ACC112 (cell line): Measurements from ENCODE around the gene TNFSF8.

Experiments
- H2AFZ ChIP-seq: fragments of 200-600 bp; sonication (generic); one replicate; pipeline ENCODE4 v1.6.0; 2017; ENCODE audit warnings: antibody characterized with exemption, low read length; ENCODE audit not compliant: unreplicated experiment
- H3K27ac ChIP-seq: fragments of 200-600 bp; sonication (generic); 2 replicates; pipeline ENCODE4 v1.5.1; 2014; ENCODE audit warnings: low read depth, mild to moderate bottlenecking, antibody characterized with exemption, low read length, moderate library complexity
- H3K27me3 ChIP-seq: fragments of 200-600 bp; sonication (generic); 2 replicates; pipeline ENCODE4 v1.6.1; 2014; ENCODE audit warnings: mild to moderate bottlenecking, antibody characterized with exemption, low read length, moderate library complexity, mixed read lengths; ENCODE audit not compliant: insufficient read depth
- H3K36me3 ChIP-seq: fragments of 200-600 bp; sonication (generic); 2 replicates; pipeline ENCODE4 v1.6.1; 2016; ENCODE audit warnings: mild to moderate bottlenecking, antibody characterized with exemption, low read length, moderate library complexity, mixed read lengths; ENCODE audit not compliant: insufficient read depth
- H3K4me1 ChIP-seq: fragments of 200-600 bp; sonication (generic); one replicate; pipeline ENCODE4 v1.6.1; 2016; ENCODE audit warnings: low read length, mixed read lengths; ENCODE audit not compliant: insufficient read depth, unreplicated experiment, control insufficient read depth
- H3K4me3 ChIP-seq: fragments of 200-600 bp; sonication (generic); 2 replicates; pipeline ENCODE4 v1.5.1; 2014; ENCODE audit warnings: mild to moderate bottlenecking, low read depth, low read length
- H3K79me2 ChIP-seq: fragments of 200-600 bp; sonication (generic); one replicate; pipeline ENCODE4 v1.6.0; 2016; ENCODE audit warnings: low read length; ENCODE audit not compliant: control insufficient read depth, unreplicated experiment, insufficient read depth

TNFSF8 gene

GRCh38 chr9:114930056-114930812, at the start of gene TNFSF8:
Gene TNFSF8 (minus strand): TSS chr9:114930591. CDS start chr9:114930303, 288 bp downstream.
- Histone ChIP-seq H3K4me1 (no peaks in the 10 kb centered on the region), H3K4me3 (no peak within 1 kb of the TSS), H3K36me3 (no peaks in the 10 kb centered on the region), H3K27ac (no peak within 1 kb of the TSS), H3K79me2 (no peaks in the 10 kb centered on the region), H2AFZ (no peak within 1 kb of the TSS), H3K27me3 (peaks cover 21% of the 10 kb centered on the region; the same call in 1 of the 2 replicates)

GRCh38 chr9:114973216-114973615, 42.8 kb upstream of the TNFSF8 start:
- Histone ChIP-seq H3K27ac (no peak overlapping the region), H2AFZ (no peak overlapping the region), H3K4me3 (no peak overlapping the region), H3K4me1 (peaks cover 10% of the 10 kb centered on the region), H3K36me3 (no peaks in the 10 kb centered on the region), H3K27me3 (peaks cover 5% of the 10 kb centered on the region), H3K79me2 (no peaks in the 10 kb centered on the region)

GRCh38 chr9:114972510-114973136, 42.2 kb upstream of the TNFSF8 start:
- H3K27ac ChIP-seq: no peak overlapping the region
- H3K4me1 ChIP-seq: peaks cover 11% of the 10 kb centered on the region

GRCh38 chr9:114969269-114969668, 38.9 kb upstream of the TNFSF8 start:
- H3K4me3 ChIP-seq: no peak overlapping the region
- no peaks in the 10 kb centered on the region for H3K36me3 ChIP-seq
- peaks cover 11% of the 10 kb centered on the region for H3K4me1 ChIP-seq
- no peaks in the 10 kb centered on the region for H3K79me2 ChIP-seq
- H3K27me3 ChIP-seq: no peaks in the 10 kb centered on the region
- no peak overlapping the region for H3K27ac ChIP-seq
- H2AFZ ChIP-seq: no peak overlapping the region

More at GRCh38 chr9:114972510-114973136, 42.2 kb upstream of the TNFSF8 start:
- no peak overlapping the region for H3K4me3 ChIP-seq
- peaks cover 4% of the 10 kb centered on the region for H3K27me3 ChIP-seq
- H3K36me3 ChIP-seq: no peaks in the 10 kb centered on the region
- no peaks in the 10 kb centered on the region for H3K79me2 ChIP-seq
- H2AFZ ChIP-seq: no peak overlapping the region

- no peaks in the 10 kb centered on the region for H3K36me3 ChIP-seq
- no peaks in the 10 kb centered on the region for H3K27me3 ChIP-seq
- H3K27ac ChIP-seq: no peak overlapping the region
- H2AFZ ChIP-seq: no peak overlapping the region
- no peaks in the 10 kb centered on the region for H3K79me2 ChIP-seq
- H3K4me3 ChIP-seq: no peak overlapping the region
- peaks cover 11% of the 10 kb centered on the region for H3K4me1 ChIP-seq
Measured at GRCh38 chr9:114968671-114969070, 38.3 kb upstream of the TNFSF8 start.

- Histone ChIP-seq H3K4me1 (peaks cover 11% of the 10 kb centered on the region), H3K27me3 (no peaks in the 10 kb centered on the region), H3K79me2 (no peaks in the 10 kb centered on the region), H2AFZ (no peak overlapping the region), H3K4me3 (no peak overlapping the region), H3K27ac (no peak overlapping the region), H3K36me3 (no peaks in the 10 kb centered on the region)
Measured at GRCh38 chr9:114965564-114965963, 35.2 kb upstream of the TNFSF8 start.

GRCh38 chr9:114962809-114963208, 32.4 kb upstream of the TNFSF8 start:
- Histone ChIP-seq H3K4me3 (no peak overlapping the region), H3K27ac (no peak overlapping the region), H3K36me3 (no peaks in the 10 kb centered on the region), H3K4me1 (peaks cover 13% of the 10 kb centered on the region), H3K27me3 (no peaks in the 10 kb centered on the region), H2AFZ (no peak overlapping the region), H3K79me2 (no peaks in the 10 kb centered on the region)

- H3K27me3 ChIP-seq: no peaks in the 10 kb centered on the region
- H2AFZ ChIP-seq: no peak overlapping the region
- no peaks in the 10 kb centered on the region for H3K36me3 ChIP-seq
- H3K4me3 ChIP-seq: no peak overlapping the region
- H3K27ac ChIP-seq: no peak overlapping the region
- peaks cover 17% of the 10 kb centered on the region for H3K4me1 ChIP-seq
- no peaks in the 10 kb centered on the region for H3K79me2 ChIP-seq
Measured at GRCh38 chr9:114960276-114960675, 29.9 kb upstream of the TNFSF8 start.

- H2AFZ ChIP-seq: peak overlapping the region; percentile 89
- H3K4me1 ChIP-seq: peaks cover 23% of the 10 kb centered on the region
- H3K4me3 ChIP-seq: peak overlapping the region; percentile 15
- no peaks in the 10 kb centered on the region for H3K79me2 ChIP-seq
- peak overlapping the region; percentile 69 for H3K27ac ChIP-seq
- no peaks in the 10 kb centered on the region for H3K27me3 ChIP-seq
- no peaks in the 10 kb centered on the region for H3K36me3 ChIP-seq
Measured at GRCh38 chr9:114958844-114959235, 28.4 kb upstream of the TNFSF8 start.

GRCh38 chr9:114958021-114958843, 27.8 kb upstream of the TNFSF8 start:
- H3K4me3 ChIP-seq: peak overlapping the region; percentile 15
- H2AFZ ChIP-seq: peak overlapping the region; percentile 89
- H3K27me3 ChIP-seq: no peaks in the 10 kb centered on the region
- H3K36me3 ChIP-seq: no peaks in the 10 kb centered on the region
- peaks cover 29% of the 10 kb centered on the region for H3K4me1 ChIP-seq
- H3K79me2 ChIP-seq: no peaks in the 10 kb centered on the region
- peak overlapping the region; percentile 69 for H3K27ac ChIP-seq
